HepG2 (cell line): ENCODE results near the gene PDE3B. TPM values are rescaled to one million over a fixed set of nuclear protein-coding genes. Genes with fewer than 3 reads are reported as not detected.

Experiments
- ARNT2 ChIP-seq: sonication (generic); formaldehyde crosslinking; IDR thresholded peaks from 2 replicates; pipeline ENCODE4 v1.8.0; 2022; ENCODE audit warnings: mild to moderate bottlenecking, low read depth, missing genetic modification reagents, moderate library complexity
- CREM ChIP-seq, 2 experiments: sonication (generic) in 1 of 2; formaldehyde crosslinking in 1 of 2; IDR thresholded peaks; 2 replicates each; pipeline versions ENCODE4 v1.4.0 to v1.6.1; 2016 to 2020; ENCODE audit warnings: antibody characterized with exemption in 1 of 2, mild to moderate bottlenecking in 1 of 2, missing genetic modification reagents in 1 of 2
- HHEX ChIP-seq: IDR thresholded peaks from 2 replicates; pipeline ENCODE4 v1.6.1; 2016; ENCODE audit warnings: control low read depth
- HOXD1 ChIP-seq: sonication (generic); formaldehyde crosslinking; IDR thresholded peaks from 2 replicates; pipeline ENCODE4 v1.5.0; 2020; ENCODE audit warnings: missing genetic modification reagents
- KDM5A ChIP-seq: fragments of 200-600 bp; sonication (generic); IDR thresholded peaks from 2 replicates; pipeline ENCODE4 v1.7.0; 2018; ENCODE audit warnings: antibody characterized with exemption, mild to moderate bottlenecking, low read length, borderline replicate concordance
- LCORL ChIP-seq, 2 experiments: fragments of 450-650 bp in 1 of 2; sonication (generic) in 1 of 2; formaldehyde crosslinking in 1 of 2; IDR thresholded peaks; 2 replicates each; pipeline versions ENCODE4 v1.5.0 to v1.6.1; 2017 to 2020; ENCODE audit warnings: antibody characterized with exemption in 1 of 2, missing genetic modification reagents in 1 of 2
- RARA ChIP-seq: IDR thresholded peaks from 2 replicates; pipeline ENCODE4 v1.6.1; 2016; ENCODE audit warnings: missing genetic modification reagents, missing compliant biosample characterization
- RNF2 ChIP-seq: fragments of 450-650 bp; conservative IDR thresholded peaks from 2 replicates; pipeline ENCODE4 v1.6.1; 2016; ENCODE audit warnings: low read depth
- YY1 ChIP-seq: IDR thresholded peaks from 2 replicates; pipeline ENCODE4 v1.6.1; 2011; ENCODE audit warnings: low read length, low read depth, moderate library complexity, mild to moderate bottlenecking; ENCODE audit not compliant: insufficient read depth, insufficient replicate concordance
- ZNF207 ChIP-seq: fragments of 450-650 bp; IDR thresholded peaks from 2 replicates; pipeline ENCODE4 v1.6.1; 2016; ENCODE audit warnings: antibody characterized with exemption, borderline replicate concordance
- ZNF383 ChIP-seq: sonication (generic); formaldehyde crosslinking; IDR thresholded peaks from 2 replicates; pipeline ENCODE4 v1.4.0; 2020; ENCODE audit warnings: missing genetic modification reagents, mild to moderate bottlenecking, borderline replicate concordance
- ZNF432 ChIP-seq: sonication (generic); formaldehyde crosslinking; IDR thresholded peaks from 2 replicates; pipeline ENCODE4 v1.5.0; 2020; ENCODE audit warnings: missing genetic modification reagents, mild to moderate bottlenecking, borderline replicate concordance
- ZNF558 ChIP-seq: sonication (generic); formaldehyde crosslinking; IDR thresholded peaks from 2 replicates; pipeline ENCODE4 v1.9.0; 2022; ENCODE audit warnings: mild to moderate bottlenecking, missing genetic modification reagents, borderline replicate concordance
- ZNF563 ChIP-seq: sonication (generic); formaldehyde crosslinking; IDR thresholded peaks from 2 replicates; pipeline ENCODE4 v1.8.0; 2022; ENCODE audit warnings: mild to moderate bottlenecking, moderate library complexity, missing genetic modification reagents
- ZNF775 ChIP-seq: sonication (generic); formaldehyde crosslinking; IDR thresholded peaks from 2 replicates; pipeline ENCODE4 v1.4.0; 2020; ENCODE audit warnings: missing genetic modification reagents, mild to moderate bottlenecking, moderate library complexity, borderline replicate concordance
- ZNF883 ChIP-seq: sonication (generic); formaldehyde crosslinking; IDR thresholded peaks from 2 replicates; pipeline ENCODE4 v1.5.1; 2020; ENCODE audit warnings: mild to moderate bottlenecking, missing genetic modification reagents; ENCODE audit errors: not compliant biosample characterization
- ZSCAN21 ChIP-seq: sonication (generic); formaldehyde crosslinking; IDR thresholded peaks from 2 replicates; pipeline ENCODE4 v1.8.0; 2022; ENCODE audit warnings: mild to moderate bottlenecking, missing genetic modification reagents, moderate library complexity, borderline replicate concordance
- polyA plus RNA-seq, 8 experiments: library from polyadenylated mRNA; depleted of rRNA in 3 of 8; stranded (reverse) in 7 of 8; unstranded in 1 of 8; fragments of >200 nt; fragmentation: Illumina TruSeq in 4 of 8; extraction: Trizol in 4 of 8; gene quantifications; 2 replicates each; pipeline versions ENCODE4 v1.2.1 to v1.2.3, GENCODE V29; 2011 to 2016; ENCODE audit warnings: low read depth in 4 of 8, missing spikeins in 1 of 8, mixed read lengths in 1 of 8; ENCODE audit not compliant: insufficient read depth in 1 of 8
- total RNA-seq, 5 experiments: library from RNA; depleted of rRNA; stranded (reverse); fragments of >200 nt; fragmentation: Illumina TruSeq; extraction: Trizol; gene quantifications; 2 replicates each; pipeline ENCODE4 v1.2.3, GENCODE V29; 2016; ENCODE audit warnings: low read depth in 1 of 5
- TF ChIP-seq, protein P1 (sequence below): sonication (generic); formaldehyde crosslinking; IDR thresholded peaks from 2 replicates; pipeline ENCODE4 v1.4.0; 2020; ENCODE audit warnings: missing genetic modification reagents, borderline replicate concordance
- TF ChIP-seq, protein P2 (sequence below): conservative IDR thresholded peaks from 2 replicates; pipeline ENCODE4 v1.6.1; 2018; ENCODE audit warnings: missing genetic modification reagents
- TF ChIP-seq, protein P3 (sequence below): sonication (generic); formaldehyde crosslinking; IDR thresholded peaks from 2 replicates; pipeline ENCODE4 v1.9.0; 2021; ENCODE audit warnings: missing genetic modification reagents, borderline replicate concordance
- TF ChIP-seq, protein P4 (sequence below): IDR thresholded peaks from 2 replicates; pipeline ENCODE4 v1.6.1; 2016; ENCODE audit warnings: mild to moderate bottlenecking, missing biosample characterization, missing genetic modification reagents
- TF ChIP-seq, protein P5 (sequence below): IDR thresholded peaks from 2 replicates; pipeline ENCODE4 v1.6.1; 2016; ENCODE audit warnings: low read depth, borderline replicate concordance

The PDE3B gene
- total and polyA plus RNA-seq, 2 of the 13 experiments (the other 11 are each of a cell fraction or from before 2014, with no cell fraction given): 14.1 to 26.5 TPM

DNA sequence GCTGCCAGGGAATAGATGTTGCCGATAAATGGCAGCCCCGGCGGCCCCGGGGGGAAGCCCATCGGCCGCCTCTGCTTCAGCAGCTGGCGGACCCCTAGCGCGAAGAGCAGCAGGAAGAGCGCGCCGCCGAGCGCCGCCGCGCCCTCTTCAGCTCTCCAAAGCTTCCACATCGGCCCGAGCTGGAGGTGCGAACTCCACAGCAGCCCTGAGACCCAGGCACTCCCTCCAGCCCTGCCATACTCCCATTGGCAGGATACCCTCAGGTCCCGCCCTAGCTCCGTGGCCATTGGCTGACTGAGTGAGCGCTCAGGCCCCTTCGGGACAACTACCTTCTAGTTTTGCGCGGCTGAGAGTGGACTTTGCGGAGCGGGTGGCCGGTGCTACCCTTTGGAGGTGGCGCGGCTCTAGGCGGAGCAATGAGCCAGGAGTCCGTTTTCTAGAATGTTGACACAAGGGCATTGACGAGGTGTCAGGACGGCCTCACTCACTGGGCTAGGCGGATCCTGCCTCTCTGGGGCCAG, 248.5 kb downstream of the PDE3B start, which contains the start of gene CYP2R1 (continued):
- TF ChIP-seq KDM5A: no peak
- no peak for TF ChIP-seq ZNF558 (CRISPR knock-in tag)
- peak; percentile 62; the same call in 1 of the 2 replicates for TF ChIP-seq RNF2
- peak; percentile 19 for TF ChIP-seq YY1
- TF ChIP-seq HOXD1: no peak
- no peak for TF ChIP-seq HHEX
- TF ChIP-seq RARA (CRISPR knock-in tag): no peak
- no peak for TF ChIP-seq ZNF432
- peak; percentile 48 for TF ChIP-seq ZNF883
- TF ChIP-seq ZNF207: no peak
- TF ChIP-seq ZSCAN21 (CRISPR knock-in tag): no peak
- 0 out of 2 replicates have a peak, but pooled peaks have one; percentile 21 for TF ChIP-seq CREM (IDR thresholded peaks at IDR 0.05)
- no peak for TF ChIP-seq CREM (CRISPR knock-in tag; IDR thresholded peaks at IDR 0.05)
- TF ChIP-seq ARNT2 (CRISPR knock-in tag): no peak
- TF ChIP-seq, protein P1, sequence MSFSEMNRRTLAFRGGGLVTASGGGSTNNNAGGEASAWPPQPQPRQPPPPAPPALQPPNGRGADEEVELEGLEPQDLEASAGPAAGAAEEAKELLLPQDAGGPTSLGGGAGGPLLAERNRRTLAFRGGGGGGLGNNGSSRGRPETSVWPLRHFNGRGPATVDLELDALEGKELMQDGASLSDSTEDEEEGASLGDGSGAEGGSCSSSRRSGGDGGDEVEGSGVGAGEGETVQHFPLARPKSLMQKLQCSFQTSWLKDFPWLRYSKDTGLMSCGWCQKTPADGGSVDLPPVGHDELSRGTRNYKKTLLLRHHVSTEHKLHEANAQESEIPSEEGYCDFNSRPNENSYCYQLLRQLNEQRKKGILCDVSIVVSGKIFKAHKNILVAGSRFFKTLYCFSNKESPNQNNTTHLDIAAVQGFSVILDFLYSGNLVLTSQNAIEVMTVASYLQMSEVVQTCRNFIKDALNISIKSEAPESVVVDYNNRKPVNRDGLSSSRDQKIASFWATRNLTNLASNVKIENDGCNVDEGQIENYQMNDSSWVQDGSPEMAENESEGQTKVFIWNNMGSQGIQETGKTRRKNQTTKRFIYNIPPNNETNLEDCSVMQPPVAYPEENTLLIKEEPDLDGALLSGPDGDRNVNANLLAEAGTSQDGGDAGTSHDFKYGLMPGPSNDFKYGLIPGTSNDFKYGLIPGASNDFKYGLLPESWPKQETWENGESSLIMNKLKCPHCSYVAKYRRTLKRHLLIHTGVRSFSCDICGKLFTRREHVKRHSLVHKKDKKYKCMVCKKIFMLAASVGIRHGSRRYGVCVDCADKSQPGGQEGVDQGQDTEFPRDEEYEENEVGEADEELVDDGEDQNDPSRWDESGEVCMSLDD (CRISPR knock-in tag): no peak
- TF ChIP-seq ZNF563: peak; percentile 82; the same call in 1 of the 2 replicates
- TF ChIP-seq, protein P2, sequence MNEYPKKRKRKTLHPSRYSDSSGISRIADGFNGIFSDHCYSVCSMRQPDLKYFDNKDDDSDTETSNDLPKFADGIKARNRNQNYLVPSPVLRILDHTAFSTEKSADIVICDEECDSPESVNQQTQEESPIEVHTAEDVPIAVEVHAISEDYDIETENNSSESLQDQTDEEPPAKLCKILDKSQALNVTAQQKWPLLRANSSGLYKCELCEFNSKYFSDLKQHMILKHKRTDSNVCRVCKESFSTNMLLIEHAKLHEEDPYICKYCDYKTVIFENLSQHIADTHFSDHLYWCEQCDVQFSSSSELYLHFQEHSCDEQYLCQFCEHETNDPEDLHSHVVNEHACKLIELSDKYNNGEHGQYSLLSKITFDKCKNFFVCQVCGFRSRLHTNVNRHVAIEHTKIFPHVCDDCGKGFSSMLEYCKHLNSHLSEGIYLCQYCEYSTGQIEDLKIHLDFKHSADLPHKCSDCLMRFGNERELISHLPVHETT (CRISPR knock-in tag): no peak
- TF ChIP-seq ZNF775: no peak
- TF ChIP-seq, protein P3, sequence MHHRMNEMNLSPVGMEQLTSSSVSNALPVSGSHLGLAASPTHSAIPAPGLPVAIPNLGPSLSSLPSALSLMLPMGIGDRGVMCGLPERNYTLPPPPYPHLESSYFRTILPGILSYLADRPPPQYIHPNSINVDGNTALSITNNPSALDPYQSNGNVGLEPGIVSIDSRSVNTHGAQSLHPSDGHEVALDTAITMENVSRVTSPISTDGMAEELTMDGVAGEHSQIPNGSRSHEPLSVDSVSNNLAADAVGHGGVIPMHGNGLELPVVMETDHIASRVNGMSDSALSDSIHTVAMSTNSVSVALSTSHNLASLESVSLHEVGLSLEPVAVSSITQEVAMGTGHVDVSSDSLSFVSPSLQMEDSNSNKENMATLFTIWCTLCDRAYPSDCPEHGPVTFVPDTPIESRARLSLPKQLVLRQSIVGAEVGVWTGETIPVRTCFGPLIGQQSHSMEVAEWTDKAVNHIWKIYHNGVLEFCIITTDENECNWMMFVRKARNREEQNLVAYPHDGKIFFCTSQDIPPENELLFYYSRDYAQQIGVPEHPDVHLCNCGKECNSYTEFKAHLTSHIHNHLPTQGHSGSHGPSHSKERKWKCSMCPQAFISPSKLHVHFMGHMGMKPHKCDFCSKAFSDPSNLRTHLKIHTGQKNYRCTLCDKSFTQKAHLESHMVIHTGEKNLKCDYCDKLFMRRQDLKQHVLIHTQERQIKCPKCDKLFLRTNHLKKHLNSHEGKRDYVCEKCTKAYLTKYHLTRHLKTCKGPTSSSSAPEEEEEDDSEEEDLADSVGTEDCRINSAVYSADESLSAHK (CRISPR knock-in tag): no peak
- TF ChIP-seq, protein P4, sequence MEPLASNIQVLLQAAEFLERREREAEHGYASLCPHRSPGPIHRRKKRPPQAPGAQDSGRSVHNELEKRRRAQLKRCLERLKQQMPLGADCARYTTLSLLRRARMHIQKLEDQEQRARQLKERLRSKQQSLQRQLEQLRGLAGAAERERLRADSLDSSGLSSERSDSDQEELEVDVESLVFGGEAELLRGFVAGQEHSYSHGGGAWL (CRISPR knock-in tag): peak; percentile 55; the same call in 1 of the 2 replicates
- TF ChIP-seq, protein P5, sequence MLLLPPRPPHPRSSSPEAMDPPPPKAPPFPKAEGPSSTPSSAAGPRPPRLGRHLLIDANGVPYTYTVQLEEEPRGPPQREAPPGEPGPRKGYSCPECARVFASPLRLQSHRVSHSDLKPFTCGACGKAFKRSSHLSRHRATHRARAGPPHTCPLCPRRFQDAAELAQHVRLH: 0 out of 2 replicates have a peak, but pooled peaks have one; percentile 27
- TF ChIP-seq LCORL (IDR thresholded peaks at IDR 0.05): no peak
- no peak for TF ChIP-seq LCORL (CRISPR knock-in tag; IDR thresholded peaks at IDR 0.05)
- TF ChIP-seq ZNF383 (CRISPR knock-in tag): no peak
